Muscle layer of colon (tissue), 2 donors: ENCODE measurements around the gene TBC1D1.
A peak's percentile ranks its signal among the peaks of the same experiment; 100 is the strongest.

Experiments used
- H3K27ac ChIP-seq: one replicate; pipeline ENCODE4 v1.7.0; 2013; ENCODE audit warnings: low read depth, mild to moderate bottlenecking, low read length, moderate library complexity
- H3K27me3 ChIP-seq, 2 donors: one replicate each; pipeline ENCODE4 v1.7.0; 2013; ENCODE audit warnings: low read length in 2 of 2, mild to moderate bottlenecking in 2 of 2; ENCODE audit not compliant: insufficient read depth in 2 of 2, control insufficient read depth in 1 of 2
- H3K36me3 ChIP-seq: one replicate; pipeline ENCODE4 v1.7.0; 2013; ENCODE audit warnings: mild to moderate bottlenecking, low read length; ENCODE audit not compliant: insufficient read depth
- H3K4me1 ChIP-seq: one replicate; pipeline ENCODE4 v1.7.0; 2013; ENCODE audit warnings: mild to moderate bottlenecking, low read length; ENCODE audit not compliant: insufficient read depth
- H3K4me3 ChIP-seq, 2 donors: one replicate each; pipeline ENCODE4 v1.7.0; 2013; ENCODE audit warnings: low read length in 2 of 2, low read depth in 1 of 2, mild to moderate bottlenecking in 1 of 2, moderate library complexity in 1 of 2
- H3K9ac ChIP-seq: one replicate; pipeline ENCODE4 v1.7.0; 2013; ENCODE audit warnings: low read length
- H3K9me3 ChIP-seq: one replicate; pipeline ENCODE4 v1.7.0; 2013; ENCODE audit warnings: mild to moderate bottlenecking, low read length
- donor health status: abdominal sarcoma.
- donor health status: Adenocarcinoma of cecum.

TBC1D1 gene

DNA sequence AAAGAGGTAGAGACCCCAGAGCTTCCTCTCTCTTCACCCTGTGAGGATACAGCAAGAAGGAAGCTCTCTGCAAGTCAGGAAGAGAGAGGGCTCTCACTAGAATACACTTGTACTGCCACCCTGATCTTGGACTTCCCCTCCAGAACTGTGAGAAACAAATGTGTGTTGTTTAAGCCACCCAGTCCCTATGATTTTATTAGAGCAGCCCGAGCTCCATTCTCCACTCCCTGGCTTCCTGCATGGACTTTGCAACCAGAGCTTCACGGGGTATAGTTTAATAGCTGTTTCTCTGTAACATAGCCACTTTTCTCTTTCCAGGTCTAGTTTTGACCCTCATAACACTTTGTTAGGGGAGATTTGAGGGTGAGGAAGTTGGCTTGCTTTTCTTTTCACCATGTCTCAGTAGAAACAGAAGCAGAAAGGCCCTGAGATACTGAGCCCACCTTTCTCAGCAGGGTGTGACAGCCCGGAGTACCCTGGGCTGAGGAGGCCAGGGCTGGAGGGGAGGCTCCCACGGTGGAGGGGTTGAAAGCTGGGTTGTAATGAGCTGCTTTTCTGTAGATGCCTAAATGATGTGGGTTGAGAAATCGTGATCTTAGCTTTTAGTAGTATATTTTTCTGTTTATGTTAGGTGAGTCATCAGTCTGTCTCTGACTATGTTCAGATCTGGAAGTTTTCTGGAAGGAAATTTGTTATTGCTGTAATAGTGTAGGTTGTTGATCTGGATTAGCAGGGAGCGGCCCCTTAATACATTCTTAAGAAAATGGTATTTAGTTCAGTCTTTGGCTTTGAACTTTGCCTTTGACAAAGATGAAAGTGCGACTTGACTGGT, 187.9 kb downstream of the TBC1D1 start:
- Histone ChIP-seq H3K4me1 (peaks cover 64% of the 10 kb centered on the region), H3K9me3 (no peaks in the 10 kb centered on the region)

DNA sequence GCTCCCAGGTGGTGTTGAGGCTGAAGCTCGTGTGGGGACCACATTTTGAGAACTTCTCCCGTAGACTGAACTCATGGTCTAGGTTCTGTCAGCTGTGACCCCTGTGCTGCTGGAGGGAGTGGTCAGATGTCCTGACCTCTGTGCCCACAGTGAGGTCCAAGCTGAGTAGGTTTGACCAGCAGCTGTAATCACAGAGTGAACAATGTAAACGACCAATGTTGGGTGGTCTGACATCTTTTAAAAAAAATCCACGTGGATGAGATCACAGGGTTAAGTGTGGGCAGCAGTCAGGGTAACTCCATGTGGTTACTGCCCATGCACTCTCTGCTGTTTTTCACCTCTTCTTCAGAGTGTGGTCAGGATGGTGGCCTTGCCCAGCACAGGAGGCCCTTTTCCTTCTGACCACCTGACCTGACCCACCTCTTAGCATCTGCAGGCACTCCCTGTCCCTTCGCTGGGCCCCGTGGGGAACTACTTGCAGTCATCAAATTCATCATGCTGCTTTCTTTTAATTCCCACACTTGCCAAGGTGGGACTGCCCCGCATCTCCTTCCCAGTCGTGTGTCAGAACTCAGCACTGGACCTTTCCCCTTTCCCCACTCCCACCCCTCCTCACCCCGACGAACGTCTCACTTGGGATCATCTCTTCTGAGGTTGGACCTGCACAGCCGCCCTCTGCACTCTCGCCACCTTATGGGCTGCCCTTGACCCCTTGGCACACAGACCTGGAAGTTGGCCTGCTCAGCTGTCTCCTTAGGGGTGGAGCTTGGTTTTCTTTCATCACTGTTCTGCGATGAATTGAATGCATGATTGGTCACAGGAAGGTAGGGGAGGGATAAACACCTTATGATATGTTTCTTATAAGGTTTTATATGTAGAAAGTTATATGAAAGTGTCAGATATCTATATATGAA, 189.4 kb downstream of the TBC1D1 start:
- Histone ChIP-seq H3K4me1 (peaks cover 74% of the 10 kb centered on the region), H3K27ac (no peak overlapping the region), H3K27me3 (no peaks in the 10 kb centered on the region), H3K9me3 (no peaks in the 10 kb centered on the region), H3K36me3 (peaks cover 13% of the 10 kb centered on the region), H3K4me3 (no peak overlapping the region), H3K9ac (no peak overlapping the region)

More for the DNA sequence above, 187.9 kb downstream of the TBC1D1 start:
- Histone ChIP-seq H3K9ac (no peak overlapping the region), H3K27me3 (no peaks in the 10 kb centered on the region), H3K27ac (peak overlapping the region; percentile 16), H3K36me3 (peaks cover 13% of the 10 kb centered on the region), H3K4me3 (no peak overlapping the region)

DNA sequence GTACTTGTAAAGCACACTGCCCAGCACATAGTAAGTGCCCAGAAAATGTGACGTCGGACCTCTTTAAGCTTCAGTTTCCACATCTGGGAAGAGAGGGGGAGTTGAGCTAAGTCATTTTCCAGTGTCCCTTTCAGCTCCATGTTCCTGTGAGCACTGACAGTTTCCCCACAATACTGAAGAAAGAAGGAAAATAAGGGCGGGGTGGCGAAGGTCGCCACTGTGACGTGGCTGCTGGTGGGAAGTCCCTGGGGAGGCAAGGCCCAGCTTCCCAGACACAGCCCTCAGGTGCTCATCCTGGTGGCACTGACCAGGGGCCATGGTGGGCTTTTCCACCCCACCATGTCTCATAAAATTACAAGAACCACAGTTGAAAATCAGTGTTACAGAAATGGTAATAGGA, 191.1 kb downstream of the TBC1D1 start:
- Histone ChIP-seq H3K27me3 (no peaks in the 10 kb centered on the region), H3K9me3 (no peaks in the 10 kb centered on the region), H3K4me1 (peaks cover 84% of the 10 kb centered on the region), H3K4me3 (no peak overlapping the region), H3K27ac (peak overlapping the region; percentile 27), H3K36me3 (peaks cover 11% of the 10 kb centered on the region), H3K9ac (no peak overlapping the region)

DNA sequence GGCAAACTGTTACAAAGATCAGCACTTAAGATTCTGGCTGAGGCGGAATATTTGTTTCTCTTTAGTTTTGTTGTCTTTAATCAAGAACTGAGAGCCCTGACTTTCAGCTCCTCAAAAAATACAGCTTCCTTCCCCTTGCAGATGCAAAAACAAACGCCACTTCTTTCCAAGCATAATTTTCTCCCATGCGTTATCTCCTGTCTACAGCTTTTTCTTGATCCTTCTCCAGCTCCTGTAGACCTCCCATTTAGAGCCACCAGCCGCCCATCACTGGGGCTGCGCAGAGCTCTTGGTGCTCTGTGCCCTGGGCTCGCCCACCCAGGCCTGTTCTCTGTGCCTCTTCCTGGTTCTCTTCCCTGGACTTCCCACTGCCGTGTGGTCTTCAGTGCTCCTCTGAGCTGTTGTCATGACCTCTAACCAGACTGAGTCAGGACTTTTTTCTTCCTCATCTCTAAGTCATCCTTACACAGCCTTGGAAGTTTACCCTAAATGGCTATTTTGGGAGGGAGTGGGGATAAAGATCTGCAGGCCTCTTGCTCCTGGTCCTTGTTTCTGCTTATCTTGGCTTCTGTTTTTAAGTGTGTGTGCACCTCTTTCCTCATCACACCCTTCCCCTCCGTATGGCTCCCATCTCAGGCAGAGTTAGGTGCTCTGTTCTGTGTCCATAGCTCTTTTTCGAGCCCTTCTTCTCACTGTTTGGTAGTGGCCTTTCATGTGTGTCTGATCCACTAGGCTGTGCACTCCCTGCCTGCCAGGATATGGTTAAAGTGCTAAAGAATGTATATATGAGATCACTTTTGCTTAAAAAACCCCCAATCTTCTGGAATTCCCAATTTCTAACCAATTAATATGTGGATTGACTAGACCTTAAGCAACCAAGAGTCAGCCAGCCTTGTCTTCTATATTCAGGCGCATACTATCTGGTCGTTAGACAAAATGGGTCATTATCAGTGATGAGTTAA, 191.8 kb downstream of the TBC1D1 start:
- Histone ChIP-seq H3K27ac (peak overlapping the region; percentile 27), H3K27me3 (no peaks in the 10 kb centered on the region), H3K9ac (no peak overlapping the region), H3K4me1 (peaks cover 88% of the 10 kb centered on the region), H3K4me3 (no peak overlapping the region), H3K9me3 (no peaks in the 10 kb centered on the region), H3K36me3 (peaks cover 7% of the 10 kb centered on the region)

DNA sequence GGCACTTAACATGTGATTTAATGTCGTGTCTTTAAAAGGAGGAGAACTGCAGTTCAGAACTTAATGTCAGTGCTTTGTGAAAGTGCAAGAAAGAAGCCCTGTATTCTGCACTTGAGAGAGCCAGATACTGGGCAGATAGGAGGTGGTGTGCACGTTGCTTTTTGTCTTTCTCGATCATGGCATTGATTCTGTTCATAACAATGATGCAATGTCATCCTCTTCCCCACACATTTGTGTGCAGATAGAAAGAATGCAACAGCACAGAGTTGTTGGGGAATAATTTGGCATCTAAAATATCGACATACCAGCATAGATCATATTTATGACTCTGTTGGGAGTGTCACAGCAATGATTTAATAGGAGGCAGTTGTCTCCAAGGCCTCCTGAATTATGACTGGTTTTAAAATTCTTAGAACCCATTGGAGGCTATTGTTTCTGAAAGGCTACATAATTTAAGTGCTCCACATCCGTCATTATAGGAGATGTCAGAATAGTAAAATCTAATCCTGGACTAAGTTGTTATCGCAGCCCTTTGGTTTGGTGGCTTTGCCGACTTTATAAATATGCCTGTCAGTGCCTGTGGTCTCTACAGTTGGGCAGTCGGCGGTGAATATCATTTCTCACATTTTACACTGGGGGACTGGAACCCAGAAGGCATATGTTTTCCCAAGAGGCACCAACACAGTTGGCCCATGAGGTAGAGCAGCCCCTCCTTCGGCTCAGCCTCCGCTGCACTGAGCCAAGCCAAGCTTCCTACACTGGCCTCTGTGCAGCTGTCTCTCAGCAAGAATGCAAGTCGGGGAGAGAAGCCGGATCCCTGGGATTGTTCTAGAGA, 194.2 kb downstream of the TBC1D1 start:
- Histone ChIP-seq H3K27ac (peak overlapping the region; percentile 76), H3K4me3 (peak overlapping the region in 1 of 2 donors; percentile 46), H3K27me3 (no peaks in the 10 kb centered on the region), H3K36me3 (peaks cover 11% of the 10 kb centered on the region), H3K9ac (no peak overlapping the region), H3K4me1 (peaks cover 81% of the 10 kb centered on the region), H3K9me3 (no peaks in the 10 kb centered on the region)

DNA sequence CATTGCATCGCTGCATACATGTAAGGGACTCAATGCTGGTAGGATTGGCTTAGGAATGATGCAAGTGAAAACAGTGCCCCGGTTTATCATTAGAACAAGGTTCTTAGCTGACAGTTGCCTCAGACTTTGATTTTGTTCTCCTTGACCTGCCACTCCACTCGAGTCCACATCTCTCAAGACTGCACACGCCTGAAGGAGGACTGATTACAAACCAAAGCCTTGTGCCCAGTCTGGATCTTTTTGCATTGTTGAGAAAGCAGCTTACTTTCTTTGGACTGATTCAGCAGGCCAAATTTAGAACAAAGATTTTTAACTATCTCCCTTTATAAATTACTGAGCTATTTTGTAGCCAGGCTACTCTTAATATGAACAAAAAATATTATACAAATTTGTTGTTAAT, 194.9 kb downstream of the TBC1D1 start:
- no peak overlapping the region for H3K9ac ChIP-seq
- H3K4me3 ChIP-seq: peak overlapping the region in 1 of 2 donors; percentile 46
- peak overlapping the region; percentile 76 for H3K27ac ChIP-seq
- H3K9me3 ChIP-seq: no peaks in the 10 kb centered on the region
- peaks cover 80% of the 10 kb centered on the region for H3K4me1 ChIP-seq
- H3K36me3 ChIP-seq: peaks cover 17% of the 10 kb centered on the region
- no peaks in the 10 kb centered on the region for H3K27me3 ChIP-seq

DNA sequence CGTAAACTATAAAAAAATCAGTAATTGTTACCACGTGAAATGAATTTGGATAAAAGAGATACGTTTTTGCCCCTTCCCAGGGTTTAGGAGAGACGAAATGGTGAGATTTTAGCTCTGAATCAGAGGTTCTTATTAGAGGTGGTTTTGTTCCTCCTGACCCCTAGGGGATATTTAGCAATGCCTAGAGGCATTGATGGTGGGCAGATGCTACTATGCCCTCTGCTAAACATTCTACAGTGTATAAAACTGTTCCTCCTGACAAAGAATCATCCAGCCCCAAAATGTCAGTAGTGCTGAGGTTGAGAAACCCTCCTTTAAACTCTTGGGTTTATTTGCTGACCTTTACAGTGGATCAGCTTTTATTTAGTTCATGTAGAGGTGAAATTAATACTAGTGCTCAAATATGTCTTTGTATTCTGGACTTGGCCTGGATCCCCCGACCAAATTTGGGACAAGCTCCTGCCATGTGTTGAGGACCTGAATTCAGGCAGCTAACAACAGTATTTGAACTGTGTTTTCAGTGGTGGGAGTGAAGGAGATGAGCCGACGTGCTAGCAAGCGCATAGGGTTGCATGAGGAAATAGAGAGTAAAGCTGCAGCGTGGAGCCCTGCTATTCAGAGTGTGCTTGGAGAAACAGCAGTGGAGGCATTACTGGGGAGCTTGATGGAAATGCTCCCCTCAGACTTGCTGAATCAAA, 195.4 kb downstream of the TBC1D1 start:
- no peaks in the 10 kb centered on the region for H3K9me3 ChIP-seq
- peaks cover 84% of the 10 kb centered on the region for H3K4me1 ChIP-seq
- H3K36me3 ChIP-seq: peaks cover 22% of the 10 kb centered on the region
- H3K27me3 ChIP-seq: no peaks in the 10 kb centered on the region
- H3K9ac ChIP-seq: no peak overlapping the region
- H3K4me3 ChIP-seq: no peak overlapping the region
- no peak overlapping the region for H3K27ac ChIP-seq

DNA sequence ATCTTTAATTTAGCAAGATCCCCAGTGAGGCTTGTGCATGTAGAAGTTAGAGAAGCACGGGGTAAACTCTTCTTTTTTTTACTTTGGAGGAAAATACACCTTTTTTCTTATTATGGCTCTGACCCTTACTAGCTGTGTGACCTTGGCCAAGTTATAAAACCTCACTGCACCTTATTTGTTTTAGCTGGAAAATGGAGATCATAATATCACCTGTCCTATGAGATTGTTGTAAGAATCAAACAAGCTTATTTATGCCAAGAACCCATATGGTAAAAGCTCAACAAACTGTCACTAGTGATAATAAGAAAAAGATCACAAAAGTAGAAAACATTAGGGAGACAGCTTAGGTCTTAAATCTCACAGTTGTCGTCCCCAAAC, 196.0 kb downstream of the TBC1D1 start:
- Histone ChIP-seq H3K27me3 (no peaks in the 10 kb centered on the region), H3K27ac (no peak overlapping the region), H3K36me3 (peaks cover 28% of the 10 kb centered on the region), H3K9me3 (no peaks in the 10 kb centered on the region), H3K9ac (no peak overlapping the region), H3K4me1 (peaks cover 85% of the 10 kb centered on the region), H3K4me3 (no peak overlapping the region)

DNA sequence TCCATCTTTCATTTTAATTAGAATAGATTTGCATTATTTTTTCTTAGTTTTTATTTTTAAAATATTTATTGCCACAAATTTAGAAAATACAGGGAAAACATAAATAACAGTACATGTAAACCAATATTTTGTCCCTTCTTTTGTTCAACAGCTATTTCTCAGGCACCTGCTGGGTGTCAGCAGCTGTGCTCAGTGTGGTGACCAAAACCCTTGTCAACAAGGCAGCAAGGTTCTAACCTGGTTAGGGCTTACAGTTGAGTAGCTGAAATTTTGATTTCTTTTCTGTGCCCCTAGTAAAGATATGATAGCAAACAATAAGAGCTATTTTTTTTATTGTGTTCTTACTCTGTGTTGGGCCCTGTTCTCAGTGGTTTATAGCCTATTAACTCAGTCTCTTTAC, 197.4 kb downstream of the TBC1D1 start:
- no peaks in the 10 kb centered on the region for H3K27me3 ChIP-seq
- no peak overlapping the region for H3K27ac ChIP-seq
- H3K4me1 ChIP-seq: peaks cover 71% of the 10 kb centered on the region
- H3K4me3 ChIP-seq: no peak overlapping the region
- H3K9ac ChIP-seq: no peak overlapping the region
- peaks cover 29% of the 10 kb centered on the region for H3K36me3 ChIP-seq
- H3K9me3 ChIP-seq: no peaks in the 10 kb centered on the region

DNA sequence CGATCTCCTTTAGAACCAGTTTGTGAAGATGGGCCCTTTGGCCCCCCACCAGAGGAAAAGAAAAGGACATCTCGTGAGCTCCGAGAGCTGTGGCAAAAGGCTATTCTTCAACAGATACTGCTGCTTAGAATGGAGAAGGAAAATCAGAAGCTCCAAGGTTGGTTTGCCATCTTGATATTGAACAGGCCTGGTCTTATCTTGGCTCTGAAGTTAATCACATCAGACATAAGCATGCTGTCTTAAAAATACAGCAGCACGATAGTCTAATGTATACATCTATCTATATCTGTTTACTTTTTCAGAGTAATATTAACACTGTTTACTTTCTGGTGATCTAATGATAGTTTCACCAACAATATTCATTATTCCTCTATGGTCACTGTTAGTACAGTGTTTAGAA, 199.1 kb downstream of the TBC1D1 start:
- Histone ChIP-seq H3K36me3 (peaks cover 29% of the 10 kb centered on the region), H3K4me3 (no peak overlapping the region), H3K9me3 (no peaks in the 10 kb centered on the region), H3K9ac (no peak overlapping the region), H3K27ac (no peak overlapping the region), H3K27me3 (no peaks in the 10 kb centered on the region), H3K4me1 (peaks cover 63% of the 10 kb centered on the region)
